Caco-2 (cell line): ENCODE measurements around the gene PRSS57. TPM values are rescaled to one million over a fixed set of nuclear protein-coding genes. Genes with fewer than 3 reads are reported as not detected.

Source experiments
- BruUV-seq: library from RNA; stranded (reverse); fragments of 400-500 nt; replicated peaks from 2 replicates; lab custom pipeline; 2021; lab: Mats Ljungman, UMichigan
- CTCF ChIA-PET: fragments of 300-600 bp; sonication (Branson Sonifier 250); formaldehyde crosslinking; loops from one replicate; lab custom pipeline; 2022; ENCODE audit warnings: antibody characterized with exemption; lab: Charles Lee
- POLR2A ChIA-PET: fragments of 300-600 bp; sonication (Branson Sonifier 250); formaldehyde crosslinking; loops from one replicate; lab custom pipeline; 2022; ENCODE audit warnings: antibody characterized with exemption; lab: Charles Lee
- DNase-seq, 2 experiments: peaks; one replicate each; pipeline versions ENCODE4 v3.0.0 to v3.0.0-alpha.2; 2020 to 2022
- H3K27me3 ChIP-seq: replicated peaks from 2 replicates; pipeline ENCODE4 v1.6.0; 2011; ENCODE audit warnings: low read length; ENCODE audit not compliant: control insufficient read depth, insufficient read depth
- H3K36me3 ChIP-seq: 2 replicates; pipeline ENCODE4 v1.5.1; 2011; ENCODE audit warnings: low read length; ENCODE audit not compliant: control insufficient read depth, insufficient read depth
- H3K4me1 ChIP-seq: fragments of 250-450 bp; sonication (Bioruptor Pico); 2 replicates; pipeline ENCODE4 v1.5.1; 2020; ENCODE audit warnings: mild to moderate bottlenecking
- H3K4me3 ChIP-seq: 2 replicates; pipeline ENCODE4 v1.5.1; 2011; ENCODE audit warnings: low read depth, mild to moderate bottlenecking, control low read depth, low read length
- H3K9me3 ChIP-seq: fragments of 250-450 bp; sonication (Bioruptor Pico); 2 replicates; pipeline ENCODE4 v1.5.1; 2020; ENCODE audit warnings: mild to moderate bottlenecking, moderate library complexity
- H3K27ac Mint-ChIP-seq: one replicate; pipeline ENCODE4 v1.8.0; 2022; ENCODE audit warnings: mixed read lengths; ENCODE audit not compliant: unreplicated experiment
- H3K27me3 Mint-ChIP-seq: one replicate; pipeline ENCODE4 v1.8.0; 2022; ENCODE audit warnings: mixed read lengths; ENCODE audit not compliant: insufficient read depth, unreplicated experiment
- H3K36me3 Mint-ChIP-seq: one replicate; pipeline ENCODE4 v1.8.0; 2022; ENCODE audit warnings: mild to moderate bottlenecking, mixed read lengths; ENCODE audit not compliant: insufficient read depth, unreplicated experiment
- H3K4me1 Mint-ChIP-seq: one replicate; pipeline ENCODE4 v1.8.0; 2022; ENCODE audit warnings: low read depth, mixed read lengths; ENCODE audit not compliant: unreplicated experiment
- H3K4me3 Mint-ChIP-seq: one replicate; pipeline ENCODE4 v1.8.0; 2022; ENCODE audit warnings: mild to moderate bottlenecking, moderate library complexity, mixed read lengths; ENCODE audit not compliant: unreplicated experiment
- H3K9me3 Mint-ChIP-seq: one replicate; pipeline ENCODE4 v1.8.0; 2022; ENCODE audit warnings: mixed read lengths; ENCODE audit not compliant: unreplicated experiment
- intact Hi-C: fragments of 100-400 bp; cut with micrococcal nuclease; formaldehyde crosslinking; loops from one replicate; pipeline ENCODE4 v1.10.0; 2022; ENCODE audit not compliant: unreplicated experiment
- total RNA-seq: library from RNA; stranded (reverse); gene quantifications from 2 replicates; pipeline ENCODE4 v1.2.3, GENCODE V29; 2022
- TF ChIP-seq, protein P1 (sequence below), 2 experiments: fragments of 200-600 bp in 1 of 2; IDR thresholded peaks; 1 replicate in 1 of 2; 2 replicates in 1 of 2; pipeline versions ENCODE4 v1.5.1 to v1.8.0; 2011 to 2022; ENCODE audit warnings: antibody characterized with exemption in 1 of 2, control low read depth in 1 of 2, inconsistent platforms in 1 of 2, low read depth in 1 of 2, low read length in 1 of 2, mild to moderate bottlenecking in 1 of 2, moderate library complexity in 1 of 2; ENCODE audit not compliant: insufficient read depth in 1 of 2, severe bottlenecking in 1 of 2, unreplicated experiment in 1 of 2

The PRSS57 gene
- total RNA-seq, 1 experiment from 2014 or later: not detected

DNA sequence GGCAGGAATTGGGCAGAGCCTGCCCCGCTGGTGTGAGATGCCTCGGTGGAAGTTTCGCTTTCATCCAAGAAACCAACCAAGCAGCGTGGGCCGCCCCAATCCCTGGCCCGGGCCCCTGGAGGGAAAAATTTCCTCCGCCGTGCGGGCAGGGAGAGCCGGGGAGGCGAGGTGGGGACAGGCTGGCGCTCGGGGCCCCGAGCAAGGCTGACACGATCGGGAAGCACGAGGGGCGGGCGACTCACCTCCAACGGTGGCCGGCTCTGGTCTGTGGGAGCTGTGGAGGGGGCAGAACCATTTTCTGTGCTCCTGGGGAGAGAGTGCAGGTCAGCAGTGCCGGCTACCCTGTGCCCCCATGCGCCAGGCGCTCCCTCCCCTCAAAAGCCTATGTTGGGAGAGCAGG lies 43.3 kb downstream of the PRSS57 start:
- no peaks in the 10 kb centered on the region for H3K4me1 ChIP-seq
- POLR2A ChIA-PET: no interaction called here
- no TSS peak for BruUV-seq
- no peaks in the 10 kb centered on the region for H3K9me3 ChIP-seq
- no peaks in the 10 kb centered on the region for H3K4me1 Mint-ChIP-seq
- H3K27me3 ChIP-seq: no peaks in the 10 kb centered on the region
- no peak for DNase-seq
- no peak overlapping the region for H3K4me3 Mint-ChIP-seq
- CTCF ChIA-PET: no interaction called here
- no peaks in the 10 kb centered on the region for H3K27me3 Mint-ChIP-seq
- intact Hi-C loops: no loop called here
- no peaks in the 10 kb centered on the region for H3K9me3 Mint-ChIP-seq
- TF ChIP-seq, protein P1, sequence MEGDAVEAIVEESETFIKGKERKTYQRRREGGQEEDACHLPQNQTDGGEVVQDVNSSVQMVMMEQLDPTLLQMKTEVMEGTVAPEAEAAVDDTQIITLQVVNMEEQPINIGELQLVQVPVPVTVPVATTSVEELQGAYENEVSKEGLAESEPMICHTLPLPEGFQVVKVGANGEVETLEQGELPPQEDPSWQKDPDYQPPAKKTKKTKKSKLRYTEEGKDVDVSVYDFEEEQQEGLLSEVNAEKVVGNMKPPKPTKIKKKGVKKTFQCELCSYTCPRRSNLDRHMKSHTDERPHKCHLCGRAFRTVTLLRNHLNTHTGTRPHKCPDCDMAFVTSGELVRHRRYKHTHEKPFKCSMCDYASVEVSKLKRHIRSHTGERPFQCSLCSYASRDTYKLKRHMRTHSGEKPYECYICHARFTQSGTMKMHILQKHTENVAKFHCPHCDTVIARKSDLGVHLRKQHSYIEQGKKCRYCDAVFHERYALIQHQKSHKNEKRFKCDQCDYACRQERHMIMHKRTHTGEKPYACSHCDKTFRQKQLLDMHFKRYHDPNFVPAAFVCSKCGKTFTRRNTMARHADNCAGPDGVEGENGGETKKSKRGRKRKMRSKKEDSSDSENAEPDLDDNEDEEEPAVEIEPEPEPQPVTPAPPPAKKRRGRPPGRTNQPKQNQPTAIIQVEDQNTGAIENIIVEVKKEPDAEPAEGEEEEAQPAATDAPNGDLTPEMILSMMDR (IDR thresholded peaks at IDR 0.05; ENCODE audit: insufficient read depth in 1 of 2, low read depth in 1 of 2, low read length in 1 of 2, severe bottlenecking in 1 of 2, unreplicated experiment in 1 of 2): no peak
- H3K36me3 ChIP-seq: peaks cover 1% of the 10 kb centered on the region; the same call in 1 of the 2 replicates
- no peak overlapping the region for H3K27ac Mint-ChIP-seq
- H3K36me3 Mint-ChIP-seq: peaks cover 60% of the 10 kb centered on the region
- H3K4me3 ChIP-seq: no peak overlapping the region

GRCh38 chr19:651114-651818 lies 44.0 kb downstream of the PRSS57 start:
- H3K4me1 ChIP-seq: no peaks in the 10 kb centered on the region
- Mint-ChIP-seq H3K4me1 (no peaks in the 10 kb centered on the region), H3K27me3 (no peaks in the 10 kb centered on the region), H3K9me3 (no peaks in the 10 kb centered on the region), H3K4me3 (no peak overlapping the region), H3K27ac (no peak overlapping the region), H3K36me3 (peaks cover 57% of the 10 kb centered on the region)
- H3K4me3 ChIP-seq: no peak overlapping the region
- H3K27me3 ChIP-seq: no peaks in the 10 kb centered on the region
- ChIA-PET CTCF (no interaction called here), POLR2A (no interaction called here)
- H3K9me3 ChIP-seq: no peaks in the 10 kb centered on the region
- TF ChIP-seq, protein P1 (IDR thresholded peaks at IDR 0.05; ENCODE audit: insufficient read depth in 1 of 2, low read depth in 1 of 2, low read length in 1 of 2, severe bottlenecking in 1 of 2, unreplicated experiment in 1 of 2): no peak
- no TSS peak for BruUV-seq
- intact Hi-C loops: no loop called here
- H3K36me3 ChIP-seq: peaks cover 1% of the 10 kb centered on the region; the same call in 1 of the 2 replicates
- DNase-seq: no peak

GRCh38 chr19:650121-650520 lies 45.1 kb downstream of the PRSS57 start:
- intact Hi-C loops: no loop called here
- POLR2A ChIA-PET: no interaction called here
- H3K27me3 ChIP-seq: no peaks in the 10 kb centered on the region
- no peaks in the 10 kb centered on the region for H3K4me1 Mint-ChIP-seq
- no peak overlapping the region for H3K4me3 ChIP-seq
- CTCF ChIA-PET: no interaction called here
- no peaks in the 10 kb centered on the region for H3K9me3 Mint-ChIP-seq
- H3K36me3 Mint-ChIP-seq: peaks cover 57% of the 10 kb centered on the region
- H3K36me3 ChIP-seq: peaks cover 1% of the 10 kb centered on the region; the same call in 1 of the 2 replicates
- H3K27ac Mint-ChIP-seq: no peak overlapping the region
- TF ChIP-seq, protein P1 (IDR thresholded peaks at IDR 0.05; ENCODE audit: insufficient read depth in 1 of 2, low read depth in 1 of 2, low read length in 1 of 2, severe bottlenecking in 1 of 2, unreplicated experiment in 1 of 2): no peak
- no peak for DNase-seq
- no TSS peak for BruUV-seq
- H3K4me1 ChIP-seq: no peaks in the 10 kb centered on the region
- H3K4me3 Mint-ChIP-seq: no peak overlapping the region
- no peaks in the 10 kb centered on the region for H3K9me3 ChIP-seq
- H3K27me3 Mint-ChIP-seq: no peaks in the 10 kb centered on the region
